ENCODE measurements around the gene ZNF585A.

GRCh38 chr19:37217480-37217774 lies 44.9 kb upstream of the ZNF585A start:
- TF ChIP-seq POLR2A (IDR thresholded peaks at IDR 0.05; ENCODE audit: low read depth, low read length) = no peak
- TF ChIP-seq POLR2AphosphoS5 (IDR thresholded peaks at IDR 0.05; ENCODE audit: low read depth, low read length) = no peak
